Mesenteric fat pad (tissue), 1 donor: Measurements from ENCODE around the gene ATXN7L1. TPM values are rescaled to one million over a fixed set of nuclear protein-coding genes. Genes with fewer than 3 reads are reported as not detected.
"Not testable (repeated sequence)": the region's sequence is repeated elsewhere in the genome, so short reads cannot be mapped to it uniquely, and the experiment has no call there.

ENCODE experiments used
- DNase-seq: peaks from one replicate; pipeline ENCODE4 v3.0.0-alpha.2; 2020; ENCODE audit warnings: low spot score
- total RNA-seq: library from RNA; stranded (reverse); fragmentation: NEBNext Ultra II Directional; extraction: Animal tissue kit (Norgen Biotek cat#: 25700); gene quantifications from one replicate; pipeline ENCODE4 v1.2.1, GENCODE V29; 2021
- donor health status: DM: yes; HTN: yes; CAD: no.

Gene ATXN7L1
- total RNA-seq, 1 donor from 2014 or later: 23.8 TPM

DNA sequence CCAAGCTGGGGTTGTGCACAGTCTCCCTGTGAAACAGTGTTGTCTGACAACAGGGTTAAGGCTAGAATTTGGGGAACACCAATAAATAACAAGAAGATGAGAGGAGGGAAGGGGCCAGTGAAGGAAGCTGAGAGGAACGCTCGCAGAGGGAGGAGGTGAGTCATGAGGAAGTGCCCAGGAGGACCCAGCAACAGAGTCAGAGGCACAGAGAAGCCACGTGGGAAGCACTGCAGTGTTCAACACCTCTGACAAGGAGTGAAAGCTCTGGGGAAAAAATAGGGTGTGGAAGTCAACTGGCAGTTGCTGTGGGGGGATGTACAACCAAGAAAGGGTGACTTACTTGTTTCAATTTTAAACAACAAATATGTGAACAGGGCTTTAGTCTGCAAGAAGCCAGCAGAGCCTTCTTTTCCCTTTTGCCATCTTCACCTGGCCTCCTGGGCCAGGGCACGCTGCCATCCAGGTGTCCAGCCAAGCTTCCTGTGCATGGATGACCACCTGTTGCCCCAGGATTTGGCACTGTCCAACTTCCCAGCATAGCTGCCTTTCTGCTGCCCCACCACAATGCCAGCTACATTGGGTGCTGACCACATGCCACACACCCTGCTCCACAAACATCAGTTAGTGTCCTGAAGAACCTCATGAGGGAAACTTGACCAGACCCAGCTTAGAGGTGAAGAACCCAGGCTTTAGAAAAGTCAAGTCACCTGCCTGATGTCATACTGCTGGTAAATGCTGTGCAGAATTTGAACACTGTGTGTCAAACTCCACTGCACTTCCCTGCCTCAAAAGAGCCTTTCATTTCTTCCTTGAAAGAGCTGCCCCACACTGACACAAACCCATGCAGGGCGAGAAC, 69.6 kb downstream of the ATXN7L1 start:
- DNase-seq: no peak

DNA sequence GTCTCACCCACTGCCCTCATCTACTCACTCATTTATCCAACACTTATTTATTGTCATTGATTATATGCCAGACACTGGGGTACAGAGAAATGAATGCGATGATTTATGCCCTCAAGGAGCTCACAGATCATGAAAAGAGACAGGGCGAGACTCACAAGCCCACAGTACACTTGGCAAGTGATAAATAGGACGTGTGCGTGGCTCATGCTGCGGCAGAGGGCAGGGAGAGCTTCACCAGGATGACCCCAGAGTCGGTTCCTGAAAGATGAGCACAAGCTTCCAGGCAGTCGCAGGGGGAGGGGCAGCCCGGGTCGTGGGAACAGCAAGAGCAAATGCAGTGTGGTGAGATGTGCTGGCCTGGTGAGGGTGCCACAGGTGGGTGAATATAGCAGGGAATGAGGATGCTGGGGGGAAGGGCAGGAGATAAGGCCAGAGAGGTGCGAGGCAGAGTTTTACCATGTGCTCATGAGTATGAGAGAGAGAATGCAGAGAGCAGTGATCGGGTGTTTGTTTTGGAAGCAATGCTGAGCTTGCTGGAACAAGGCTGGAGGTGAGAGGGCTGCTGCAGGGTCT, 70.9 kb downstream of the ATXN7L1 start:
- DNase-seq: no peak

DNA sequence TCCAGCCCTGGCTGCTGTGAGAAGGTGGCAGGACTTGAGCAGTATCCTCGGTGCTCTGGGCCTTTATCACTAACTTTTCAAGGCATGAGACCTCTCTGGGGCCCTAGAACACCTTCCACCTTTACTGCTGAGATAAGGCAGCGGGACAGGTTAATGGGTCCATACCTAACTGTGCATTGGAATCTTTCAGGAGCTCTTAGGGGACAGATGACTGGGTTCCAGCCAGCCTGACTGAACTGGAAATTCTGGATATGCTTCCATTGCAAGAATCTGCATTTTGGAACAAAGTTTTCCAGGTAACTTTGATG, 73.0 kb downstream of the ATXN7L1 start:
- no peak for DNase-seq

DNA sequence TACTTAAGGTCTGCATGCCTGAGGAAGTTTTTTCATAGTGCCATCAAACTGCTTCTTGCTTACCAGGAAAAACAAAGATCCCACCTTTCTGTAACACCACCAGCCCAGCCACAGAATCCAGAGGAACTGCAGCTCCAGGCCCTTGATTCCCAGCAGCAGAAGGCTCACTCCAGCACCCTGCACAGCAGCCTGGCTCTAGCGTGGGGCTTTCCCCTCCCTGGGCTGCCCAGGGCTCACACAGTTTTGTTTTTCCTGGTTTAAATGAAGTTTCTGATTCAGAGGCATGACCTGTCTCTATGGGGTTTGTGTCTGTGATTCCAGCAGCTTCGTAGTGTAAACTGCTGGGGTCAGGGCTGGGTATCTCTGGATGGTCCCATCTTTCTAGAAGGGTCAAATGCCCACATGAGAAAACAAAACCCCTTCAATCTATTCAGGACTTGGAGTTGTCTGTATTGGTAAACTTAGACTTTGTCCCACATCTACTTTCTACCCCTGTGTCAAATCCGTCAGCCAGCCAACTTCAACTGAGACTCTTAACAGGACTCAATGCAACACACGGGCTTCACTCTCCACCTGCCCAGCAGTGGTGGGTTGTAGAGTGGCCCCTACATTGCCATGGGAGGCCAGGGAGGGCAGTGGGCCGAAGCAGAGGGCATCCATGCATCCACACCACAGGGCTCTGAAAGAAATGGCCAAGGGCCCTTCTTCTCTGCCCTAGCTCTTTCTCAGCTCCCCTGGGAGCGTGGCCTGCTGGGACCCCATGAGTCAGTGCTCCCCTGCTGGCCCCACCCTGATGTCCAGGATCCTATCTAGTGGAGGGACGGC, 73.6 kb downstream of the ATXN7L1 start:
- no peak for DNase-seq

DNA sequence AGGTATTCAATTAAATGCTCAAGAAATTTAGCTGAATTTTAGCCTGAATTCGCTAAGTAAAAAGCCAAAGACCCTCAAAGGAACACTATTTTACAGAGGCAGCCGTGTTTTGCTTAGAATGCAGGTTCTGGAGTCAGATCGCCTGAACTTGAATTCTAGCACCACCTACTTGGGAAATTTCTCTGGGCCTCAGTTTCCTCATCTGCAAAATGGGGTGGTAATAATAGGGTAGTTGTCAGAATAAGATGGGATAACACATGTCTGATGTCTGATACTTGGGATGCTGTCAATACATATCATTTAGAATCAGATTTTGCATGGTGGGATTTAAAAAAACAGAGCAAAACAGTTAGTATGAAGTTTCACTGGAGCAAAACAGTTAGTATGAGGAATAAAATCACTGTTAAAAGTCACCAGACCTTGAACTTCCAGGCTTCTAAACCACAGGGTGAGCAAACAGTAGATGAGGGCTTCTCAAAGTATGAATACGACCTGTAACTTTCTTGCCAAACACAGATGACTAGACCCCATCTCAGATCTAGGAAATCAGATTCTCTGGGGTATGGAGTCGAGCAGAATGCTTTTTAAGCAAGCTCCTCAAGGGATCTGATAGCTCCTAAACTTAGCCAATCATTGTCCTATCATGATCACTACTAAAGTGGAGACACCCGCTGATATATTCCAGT, 75.4 kb downstream of the ATXN7L1 start:
- no peak for DNase-seq

DNA sequence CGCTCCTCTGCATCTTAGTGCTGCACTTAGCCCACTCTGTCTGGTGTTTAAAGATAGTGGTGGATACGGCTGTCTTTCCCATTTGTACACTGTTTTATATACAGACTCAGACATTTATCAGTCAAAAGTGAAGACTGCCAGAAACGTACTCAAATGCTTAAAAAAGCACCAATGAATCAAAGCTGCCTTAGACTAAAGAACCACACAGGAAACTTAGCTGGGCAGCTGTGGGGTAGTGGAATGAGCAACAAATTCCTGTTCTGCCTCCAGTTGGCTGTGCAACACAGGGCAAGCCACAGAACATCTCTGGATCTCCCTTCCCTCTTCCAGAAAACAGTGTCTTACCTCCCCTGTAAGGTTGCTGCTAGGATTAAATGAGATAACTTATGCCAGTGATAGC, 76.0 kb downstream of the ATXN7L1 start:
- no peak for DNase-seq

DNA sequence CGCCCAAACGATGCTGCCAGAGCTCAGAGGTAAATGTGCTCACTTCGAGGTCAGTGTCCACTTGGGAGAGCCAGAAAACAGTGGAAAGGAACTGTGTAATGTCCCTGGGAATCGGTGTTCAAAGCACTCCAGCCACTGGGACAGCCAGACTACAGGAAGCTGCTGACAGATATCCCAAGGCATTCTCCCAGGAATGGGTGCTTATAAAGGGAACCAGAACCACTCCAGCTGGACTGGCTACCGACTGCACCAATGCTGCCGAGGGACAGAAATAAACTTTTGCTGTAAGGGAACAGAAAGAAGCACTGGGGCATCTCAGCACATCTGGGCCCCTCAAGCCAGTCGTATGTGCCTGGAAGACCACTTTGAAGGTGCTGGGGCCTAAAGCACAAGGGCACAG, 76.7 kb downstream of the ATXN7L1 start:
- DNase-seq: no peak

DNA sequence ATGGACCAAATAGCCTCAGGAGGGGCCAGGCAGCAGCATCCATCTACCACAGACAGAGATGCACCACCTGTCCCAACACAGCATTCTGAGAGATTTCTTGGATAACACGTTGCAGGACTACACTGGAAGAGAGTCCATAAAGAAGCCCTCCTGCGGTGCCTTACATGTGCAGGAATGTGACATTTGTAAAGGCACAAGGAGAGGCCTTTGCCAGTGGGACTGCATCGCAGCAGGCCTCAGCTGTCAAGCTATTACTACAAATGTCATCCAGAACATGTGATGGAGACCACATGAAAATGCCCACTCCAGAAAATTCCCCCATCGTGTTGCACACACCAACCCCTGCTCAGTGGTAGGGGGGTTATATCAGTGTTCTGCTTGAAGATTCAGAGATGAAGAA, 77.4 kb downstream of the ATXN7L1 start:
- DNase-seq: no peak

DNA sequence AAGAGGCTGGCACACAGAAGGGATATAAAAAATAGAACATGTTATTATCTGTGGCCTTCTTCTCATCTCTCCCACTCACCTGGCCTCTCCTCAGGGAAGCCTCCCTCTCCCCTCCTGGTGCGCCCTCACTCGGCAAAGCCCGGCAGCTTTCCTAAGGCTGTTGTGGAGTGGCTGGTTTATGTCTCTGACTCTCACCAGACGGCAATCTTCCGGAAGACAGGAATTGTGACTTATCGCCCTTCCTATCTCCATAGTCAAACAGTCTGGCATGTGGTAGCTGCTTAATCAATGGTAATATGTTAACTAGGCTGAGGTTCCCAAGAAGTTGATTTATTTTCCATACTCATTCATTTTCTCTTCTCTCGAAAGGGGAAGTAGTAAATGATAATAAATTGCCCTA, 78.7 kb downstream of the ATXN7L1 start:
- no peak for DNase-seq

DNA sequence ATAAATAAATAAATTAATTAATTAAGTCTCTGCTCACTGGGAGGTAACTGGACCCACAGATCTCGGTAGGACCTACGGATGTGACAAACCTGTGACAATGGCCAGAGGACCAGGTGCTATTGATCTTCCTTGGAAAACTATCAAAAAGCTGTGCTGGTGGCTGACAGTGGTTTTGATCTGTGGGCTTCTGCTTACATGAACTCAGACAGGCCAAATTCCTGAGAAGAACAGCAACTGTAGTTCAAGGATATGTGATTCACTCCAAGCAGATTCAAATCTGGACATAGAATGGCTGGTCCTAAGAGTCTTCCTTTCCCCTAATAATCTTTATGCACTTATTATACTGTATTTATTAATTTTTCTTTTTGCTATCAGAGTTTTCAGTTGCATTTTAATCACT, 80.0 kb downstream of the ATXN7L1 start:
- DNase-seq: no peak

DNA sequence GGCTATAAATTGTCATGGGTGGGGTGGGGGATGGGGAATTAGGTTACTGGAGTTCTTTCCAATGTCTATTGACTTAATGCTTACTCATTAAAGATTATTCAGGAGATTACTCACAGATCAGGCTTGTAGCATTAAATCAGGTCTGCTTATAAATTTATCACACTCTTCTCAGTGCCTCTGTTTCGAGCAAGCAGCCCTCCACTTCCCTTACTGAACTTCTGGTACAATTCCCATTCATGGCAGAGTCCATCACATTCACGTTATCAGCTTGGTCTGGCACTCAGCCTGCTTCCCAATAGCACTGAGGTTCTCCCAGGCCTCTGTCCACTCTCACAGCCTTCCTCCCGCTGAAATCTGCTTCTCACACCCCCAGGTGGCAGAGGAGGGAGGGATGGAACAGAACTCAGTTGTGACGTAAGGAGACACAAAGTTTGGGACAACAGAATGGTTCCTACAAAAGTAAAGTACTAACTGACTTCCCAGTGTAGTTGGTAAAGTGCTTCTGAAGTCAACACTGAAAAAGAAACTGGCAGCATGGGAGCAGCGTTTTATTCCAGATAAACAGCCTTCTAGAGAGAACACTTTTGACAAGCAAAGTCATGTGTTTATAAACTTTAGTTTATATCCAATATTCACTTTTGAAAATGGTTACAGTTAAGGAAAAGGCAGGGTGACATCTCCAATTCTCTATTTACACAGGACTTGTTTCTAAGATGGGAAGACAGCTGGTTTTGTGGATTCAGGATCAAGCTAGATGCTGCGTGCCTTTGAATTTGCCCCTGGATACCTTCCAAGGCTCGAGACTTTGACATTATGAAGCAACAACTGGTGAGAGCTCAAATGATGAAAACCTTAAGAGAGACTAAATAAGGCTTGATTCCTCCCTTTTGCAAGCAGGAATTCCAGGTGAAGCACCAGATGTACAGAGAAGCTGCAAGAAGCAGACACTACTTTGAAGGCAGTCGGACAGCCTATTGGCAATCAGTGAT, 81.4 kb downstream of the ATXN7L1 start:
- DNase-seq: no peak

DNA sequence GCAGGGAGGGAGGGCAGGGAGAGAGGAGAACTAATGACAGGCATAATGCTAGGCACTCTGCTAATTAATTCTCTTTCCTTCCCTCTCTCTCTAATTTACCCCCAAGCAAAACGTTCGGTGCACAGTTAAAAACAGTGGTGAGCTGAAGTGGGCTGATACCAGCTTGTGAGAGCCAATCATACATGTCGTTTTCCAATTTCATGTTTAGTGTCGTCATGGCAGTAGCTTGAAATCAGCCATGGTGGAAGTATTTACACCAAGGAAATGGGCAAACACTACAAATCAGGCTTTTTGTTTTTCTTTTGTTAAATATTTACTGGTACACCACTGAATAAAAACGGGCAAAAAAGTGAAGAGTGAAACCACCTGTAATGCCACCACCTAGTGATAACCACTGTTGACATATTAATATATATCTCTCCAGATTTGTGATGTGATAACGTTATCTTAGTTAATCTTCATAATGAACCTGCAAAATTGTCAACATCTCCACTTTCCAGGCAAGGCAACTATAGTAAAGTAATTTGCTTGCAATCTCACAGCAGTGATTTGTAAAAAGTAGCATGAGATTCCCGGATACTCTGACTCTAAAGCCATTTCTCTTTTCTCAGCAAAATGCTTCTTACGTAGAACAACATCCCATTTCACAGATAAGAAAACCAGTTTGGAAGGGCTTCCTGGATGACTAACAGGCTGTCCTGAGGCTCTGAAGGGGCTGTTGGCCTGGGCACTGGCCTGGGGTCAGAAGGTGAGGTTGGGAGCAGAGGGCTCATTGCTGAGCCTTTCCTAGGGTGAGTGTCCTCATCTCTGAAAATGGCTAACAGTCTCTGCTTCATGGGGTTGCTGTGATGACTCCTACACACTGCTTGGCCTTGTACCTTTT, 83.7 kb downstream of the ATXN7L1 start:
- no peak for DNase-seq

DNA sequence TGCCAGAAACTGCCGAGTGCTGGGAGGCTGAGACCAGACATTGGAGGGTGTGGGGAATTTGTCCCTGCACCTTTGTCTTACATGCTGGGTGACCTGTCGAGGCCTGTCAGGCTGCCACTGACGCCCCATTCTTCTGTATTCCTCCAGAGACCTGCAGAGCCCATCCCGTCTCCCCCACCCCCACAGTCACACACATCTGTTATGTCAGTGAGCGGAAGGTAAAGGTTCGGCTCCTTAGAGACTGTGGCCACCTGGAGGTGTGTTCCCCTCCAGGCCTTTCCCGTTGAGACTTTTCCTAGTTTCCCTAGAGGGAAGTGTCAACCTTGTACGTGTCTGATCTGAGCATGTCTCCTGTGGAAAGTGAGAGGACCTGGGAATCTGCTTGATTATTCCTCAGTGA, 84.5 kb downstream of the ATXN7L1 start:
- DNase-seq: no peak

DNA sequence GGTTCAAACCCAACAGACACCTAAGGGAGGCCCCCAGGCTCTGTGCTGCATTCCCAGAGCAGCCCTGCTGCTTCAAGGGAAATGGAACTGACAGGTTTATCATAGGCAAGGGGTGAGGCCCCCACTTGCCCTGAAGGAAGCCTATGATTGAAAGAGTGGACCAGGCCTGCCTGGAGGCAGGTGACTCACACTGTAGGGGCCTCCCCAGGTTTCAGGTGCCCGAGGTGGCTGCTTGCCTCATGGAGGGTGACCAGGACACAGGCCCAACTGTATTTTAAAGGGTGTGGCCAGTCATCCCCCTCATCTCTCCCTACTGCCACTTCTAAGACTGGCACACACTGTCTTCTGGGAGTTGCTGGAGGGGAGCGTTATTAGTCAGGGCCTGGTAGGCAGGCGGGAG, 85.4 kb downstream of the ATXN7L1 start:
- DNase-seq: no peak

DNA sequence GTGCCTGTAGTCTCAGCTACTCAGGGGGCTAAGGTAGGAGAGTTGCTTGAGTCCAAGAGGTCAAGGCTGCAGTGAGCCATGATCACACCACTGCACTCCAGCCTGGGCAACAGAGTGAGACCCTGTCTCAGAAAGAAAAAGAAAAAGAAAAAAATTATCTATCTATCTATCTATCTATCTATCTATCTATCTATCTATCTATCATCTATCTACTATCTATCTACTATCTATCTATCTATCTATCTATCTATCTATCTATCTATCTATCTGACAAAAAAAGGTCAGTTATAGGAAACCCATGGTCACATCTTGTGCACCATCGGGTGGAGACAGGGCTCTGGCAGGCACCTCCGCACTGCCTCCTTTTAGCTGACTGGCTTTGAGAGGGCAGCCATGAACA, 85.9 kb downstream of the ATXN7L1 start:
- not testable (repeated sequence) for DNase-seq

DNA sequence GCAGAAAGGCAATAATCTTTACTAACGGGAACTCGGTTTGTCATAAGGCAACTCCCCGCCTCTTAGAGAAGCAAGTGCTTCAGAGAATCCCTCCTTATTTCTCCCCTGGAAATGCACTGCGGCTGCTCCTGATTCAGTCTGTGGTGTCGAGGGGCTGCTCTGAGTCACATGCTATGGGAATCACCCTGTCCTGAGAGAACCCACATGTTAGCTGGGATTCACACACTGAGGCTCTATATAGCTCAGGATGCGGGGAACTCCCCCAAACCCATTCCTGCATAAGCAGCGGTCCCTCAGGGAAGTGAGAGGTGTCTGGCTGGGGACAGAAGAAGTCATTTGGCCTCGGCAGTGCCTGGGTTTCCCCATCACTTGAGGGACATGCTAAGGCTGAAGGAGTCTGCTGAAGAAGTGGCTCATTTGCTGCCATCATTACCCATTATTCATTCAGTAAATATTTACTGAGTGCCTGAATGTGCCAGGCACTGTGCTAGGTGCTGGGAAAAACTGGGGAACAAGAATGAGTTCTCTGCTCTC, 87.5 kb downstream of the ATXN7L1 start:
- no peak for DNase-seq

DNA sequence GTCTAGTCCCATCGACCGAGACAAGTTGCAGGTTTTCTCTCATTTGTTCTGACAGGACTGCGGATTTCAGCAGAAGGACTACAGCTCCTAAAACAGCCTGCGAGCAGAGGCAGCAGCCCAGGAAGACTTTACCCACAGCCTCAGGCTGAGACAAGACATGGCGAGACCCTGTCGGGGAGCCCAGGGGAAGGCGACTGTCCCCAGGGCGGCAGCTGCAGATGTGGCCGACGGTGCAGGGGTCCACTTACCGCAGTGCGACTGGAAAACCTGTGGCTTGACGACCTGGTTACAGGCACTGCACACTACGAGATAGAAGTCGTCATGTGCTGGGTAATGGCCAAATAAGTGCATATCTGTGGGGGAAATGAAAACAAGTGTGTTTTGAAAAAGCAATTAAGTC, 88.0 kb downstream of the ATXN7L1 start:
- no peak for DNase-seq

DNA sequence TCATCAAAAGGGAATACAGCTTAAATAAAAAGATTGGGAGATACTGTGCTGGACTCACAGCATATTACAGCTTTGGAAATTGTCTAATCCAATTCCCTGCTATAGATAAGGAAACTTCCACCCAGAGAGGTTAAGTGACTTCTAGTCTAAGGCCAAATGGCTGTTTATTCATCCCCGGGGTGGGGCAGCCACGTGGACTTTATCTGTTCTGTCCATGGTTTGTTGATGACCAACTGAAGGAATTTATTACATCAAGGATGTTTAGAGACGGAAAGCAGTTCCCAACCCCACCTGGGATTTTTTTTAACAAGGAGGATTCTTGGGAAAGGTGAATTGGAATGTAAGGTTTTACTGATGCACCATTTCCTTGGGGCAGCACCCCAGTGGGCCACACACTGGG, 88.6 kb downstream of the ATXN7L1 start:
- DNase-seq: peak; percentile 55
